Measurements from ENCODE around the gene ANKRD13A. TPM values are rescaled to one million over a fixed set of nuclear protein-coding genes. Genes with fewer than 3 reads are reported as not detected.

Gene ANKRD13A
- total RNA-seq, 1 donor from 2014 or later, result 108 TPM

DNA sequence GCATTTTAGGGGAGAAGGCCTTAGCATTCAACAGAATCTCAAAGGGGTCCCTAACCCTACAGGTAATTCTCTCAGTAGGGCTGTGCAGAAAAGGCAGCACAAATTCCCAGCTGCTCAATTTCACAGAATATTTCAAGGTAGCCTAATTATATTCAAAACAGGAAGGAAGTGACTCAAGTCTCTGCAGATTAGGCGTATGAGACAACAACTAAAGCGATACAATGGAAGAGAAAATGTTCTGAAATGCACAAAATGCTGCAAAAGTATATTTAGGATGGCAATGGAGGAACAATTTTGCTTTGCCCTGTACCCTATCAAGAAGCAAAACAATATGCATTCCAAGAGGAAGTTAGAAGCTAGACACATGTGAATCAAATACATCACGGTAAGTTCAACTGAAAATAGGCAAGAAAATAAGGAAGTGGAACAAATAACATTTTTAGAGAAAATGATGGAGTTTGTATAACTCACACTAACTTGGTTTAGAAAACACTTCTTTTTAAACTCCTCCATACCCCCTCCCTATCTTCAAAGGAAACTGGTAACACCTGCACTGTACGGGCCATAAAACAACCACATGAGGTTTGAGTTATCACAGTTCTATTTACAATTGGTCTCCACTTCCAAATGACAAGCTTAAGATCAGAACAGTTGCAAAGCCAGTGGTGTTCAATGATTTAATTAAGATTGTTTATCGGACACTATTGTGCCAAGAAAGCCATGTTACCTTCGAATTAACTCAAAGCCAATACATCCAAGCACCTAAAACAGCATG is 4.6 kb upstream of the ANKRD13A start:
- Histone ChIP-seq H3K4me1 (peaks cover 49% of the 10 kb centered on the region), H3K36me3 (peaks cover 0 to 17% of the 10 kb centered on the region in 2 donors), H3K27me3 (no peaks in the 10 kb centered on the region), H3K27ac (no peak overlapping the region), H3K9me3 (no peaks in the 10 kb centered on the region), H3K4me3 (peak overlapping the region; percentile 88 to 97)
- intact Hi-C loops (cut with DNase I), result no loop called here
- TF ChIP-seq, protein P1, sequence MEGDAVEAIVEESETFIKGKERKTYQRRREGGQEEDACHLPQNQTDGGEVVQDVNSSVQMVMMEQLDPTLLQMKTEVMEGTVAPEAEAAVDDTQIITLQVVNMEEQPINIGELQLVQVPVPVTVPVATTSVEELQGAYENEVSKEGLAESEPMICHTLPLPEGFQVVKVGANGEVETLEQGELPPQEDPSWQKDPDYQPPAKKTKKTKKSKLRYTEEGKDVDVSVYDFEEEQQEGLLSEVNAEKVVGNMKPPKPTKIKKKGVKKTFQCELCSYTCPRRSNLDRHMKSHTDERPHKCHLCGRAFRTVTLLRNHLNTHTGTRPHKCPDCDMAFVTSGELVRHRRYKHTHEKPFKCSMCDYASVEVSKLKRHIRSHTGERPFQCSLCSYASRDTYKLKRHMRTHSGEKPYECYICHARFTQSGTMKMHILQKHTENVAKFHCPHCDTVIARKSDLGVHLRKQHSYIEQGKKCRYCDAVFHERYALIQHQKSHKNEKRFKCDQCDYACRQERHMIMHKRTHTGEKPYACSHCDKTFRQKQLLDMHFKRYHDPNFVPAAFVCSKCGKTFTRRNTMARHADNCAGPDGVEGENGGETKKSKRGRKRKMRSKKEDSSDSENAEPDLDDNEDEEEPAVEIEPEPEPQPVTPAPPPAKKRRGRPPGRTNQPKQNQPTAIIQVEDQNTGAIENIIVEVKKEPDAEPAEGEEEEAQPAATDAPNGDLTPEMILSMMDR (IDR thresholded peaks at IDR 0.05), result no peak
- TF ChIP-seq POLR2A (IDR thresholded peaks at IDR 0.05) (no peak), POLR2AphosphoS5 (IDR thresholded peaks at IDR 0.05; ENCODE audit: insufficient read depth in 1 of 2, low read depth in 1 of 2) (no peak)
- DNase-seq (ENCODE audit: extremely low spot score in 2 of 2), result no peak

- peaks cover 55% of the 10 kb centered on the region for H3K4me1 ChIP-seq
Measured at GRCh38 chr12:109995361-109995685, 3.9 kb upstream of the ANKRD13A start.

GRCh38 chr12:109995686-109996482 is 3.3 kb upstream of the ANKRD13A start, which contains the start of gene GIT2:
Gene GIT2, minus strand, starts transcription at chr12:109996368. Its CDS starts 144 bp downstream, at chr12:109996224.
- intact Hi-C loops (cut with DNase I), result no loop called here
- Histone ChIP-seq H3K27ac (peak within 1 kb of the TSS; percentile 75), H3K4me3 (peak within 1 kb of the TSS; percentile 88 to 97), H3K4me1 (peaks cover 60% of the 10 kb centered on the region), H3K27me3 (no peaks in the 10 kb centered on the region), H3K36me3 (peaks cover 0 to 4% of the 10 kb centered on the region in 2 donors), H3K9me3 (no peaks in the 10 kb centered on the region)
- TF ChIP-seq POLR2A (IDR thresholded peaks at IDR 0.05) (peak in 1 of 2 donors; percentile 33), POLR2AphosphoS5 (IDR thresholded peaks at IDR 0.05; ENCODE audit: insufficient read depth in 1 of 2, low read depth in 1 of 2) (peak; percentile 87 to 97)
- TF ChIP-seq, protein P1 (IDR thresholded peaks at IDR 0.05), result peak in 1 of 3 experiments; percentile 12
- DNase-seq (ENCODE audit: extremely low spot score in 2 of 2), result peak; percentile 93 to 99

More at GRCh38 chr12:109995361-109995685, 3.9 kb upstream of the ANKRD13A start:
- Histone ChIP-seq H3K27me3 (no peaks in the 10 kb centered on the region), H3K9me3 (no peaks in the 10 kb centered on the region), H3K4me3 (peak overlapping the region; percentile 88 to 97), H3K27ac (peak overlapping the region; percentile 75), H3K36me3 (peaks cover 0 to 9% of the 10 kb centered on the region in 2 donors)
- no peak for TF ChIP-seq POLR2A (IDR thresholded peaks at IDR 0.05)
- TF ChIP-seq POLR2AphosphoS5 (IDR thresholded peaks at IDR 0.05; ENCODE audit: insufficient read depth in 1 of 2, low read depth in 1 of 2), result no peak
- TF ChIP-seq, protein P1 (IDR thresholded peaks at IDR 0.05), result no peak
- DNase-seq (ENCODE audit: extremely low spot score in 2 of 2), result no peak
- intact Hi-C loops (cut with DNase I), result no loop called here

DNA sequence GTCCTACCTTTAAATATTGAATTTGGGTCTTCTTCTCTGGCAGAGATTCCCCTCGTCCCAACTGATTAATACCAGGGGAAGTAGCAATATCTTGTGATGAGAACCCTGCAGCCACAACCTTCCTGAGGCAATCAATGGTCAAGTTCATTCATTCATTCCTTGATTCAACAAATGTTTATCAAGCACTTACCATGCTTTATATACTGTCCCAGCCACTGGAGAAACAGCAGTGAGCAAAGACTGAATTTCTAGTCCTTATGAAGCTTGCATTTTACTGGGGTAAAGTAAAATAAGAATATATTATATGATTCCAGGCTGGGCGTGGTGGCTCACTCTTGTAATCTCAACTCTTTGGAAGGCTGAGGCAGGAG is 2.8 kb upstream of the ANKRD13A start:
- no peaks in the 10 kb centered on the region for H3K27me3 ChIP-seq
- H3K9me3 ChIP-seq, result no peaks in the 10 kb centered on the region
- DNase-seq (ENCODE audit: extremely low spot score in 2 of 2), result no peak
- H3K36me3 ChIP-seq, result no peaks in the 10 kb centered on the region
- intact Hi-C loops (cut with DNase I), result no loop called here
- H3K4me1 ChIP-seq, result peaks cover 66% of the 10 kb centered on the region
- TF ChIP-seq POLR2A (IDR thresholded peaks at IDR 0.05), result no peak
- TF ChIP-seq, protein P1 (IDR thresholded peaks at IDR 0.05), result no peak
- peak overlapping the region; percentile 88 to 97 for H3K4me3 ChIP-seq
- peak overlapping the region; percentile 75 for H3K27ac ChIP-seq

Data from vagina (tissue), 2 donors.